Thymus (tissue), 14 donors: Measurements from ENCODE around the gene IGSF9B. TPM values are rescaled to one million over a fixed set of nuclear protein-coding genes. Genes with fewer than 3 reads are reported as not detected.
"Not testable (repeated sequence)": the region's sequence is repeated elsewhere in the genome, so short reads cannot be mapped to it uniquely, and the experiment has no call there.

Experiments used
- DNase-seq, 9 donors: peaks; one replicate each; pipeline ENCODE4 v3.0.0-alpha.2; 2013; ENCODE audit warnings: low spot score in 9 of 9, low read depth in 6 of 9, missing footprints in 1 of 9
- H3K27ac ChIP-seq, 2 donors: one replicate each; pipeline ENCODE4 v1.5.1; 2013; ENCODE audit warnings: control low read depth in 1 of 2, low read depth in 1 of 2, low read length in 1 of 2, mild to moderate bottlenecking in 1 of 2, moderate library complexity in 1 of 2
- H3K27me3 ChIP-seq, 2 donors: one replicate each; pipeline ENCODE4 v1.5.1; 2013; ENCODE audit warnings: low read length in 1 of 2; ENCODE audit not compliant: control insufficient read depth in 2 of 2, insufficient read depth in 1 of 2
- H3K36me3 ChIP-seq, 2 donors: one replicate each; pipeline ENCODE4 v1.5.1; 2013; ENCODE audit warnings: low read length in 1 of 2, mild to moderate bottlenecking in 1 of 2, moderate library complexity in 1 of 2; ENCODE audit not compliant: control insufficient read depth in 2 of 2, insufficient read depth in 2 of 2
- H3K4me1 ChIP-seq, 2 donors: one replicate each; pipeline ENCODE4 v1.5.1; 2013; ENCODE audit warnings: low read length in 2 of 2; ENCODE audit not compliant: control insufficient read depth in 2 of 2, insufficient read depth in 2 of 2
- H3K4me3 ChIP-seq, 2 donors: one replicate each; pipeline ENCODE4 v1.5.1; 2013; ENCODE audit warnings: low read length in 2 of 2, control low read depth in 1 of 2, mild to moderate bottlenecking in 1 of 2
- H3K9me3 ChIP-seq, 2 donors: one replicate each; pipeline ENCODE4 v1.5.1; 2013; ENCODE audit warnings: low read length in 1 of 2, mild to moderate bottlenecking in 1 of 2; ENCODE audit not compliant: control insufficient read depth in 2 of 2, insufficient read depth in 1 of 2
- WGBS: extraction: QIAGEN DNeasy Blood & Tissue Kit; methylation state at CpG from one replicate; pipeline ENCODE4 v1.1.7; 2013; 5-methylcytosine and 5-hydroxymethylcytosine counted together
- long read RNA-seq, 10 donors: transcript quantifications; one replicate each; lab custom pipeline, GENCODE V29; 2026
- polyA plus RNA-seq: library from polyadenylated mRNA; stranded (reverse); fragments of 200-250 nt; gene quantifications from one replicate; pipeline ENCODE4 v1.2.3, GENCODE V29; 2013
- total RNA-seq: library from RNA; stranded (reverse); fragments of 120-200 nt; gene quantifications from one replicate; pipeline ENCODE4 v1.2.4, GENCODE V29; 2013
- donor health status: healthy.

IGSF9B gene
- total RNA-seq: 1.8 TPM
- 1.6 TPM for polyA plus RNA-seq
- long read RNA-seq, donor 1, partial matches to known transcripts: 0 of 1 reads
- long read RNA-seq, donor 1, other reads (novel, unspliced or antisense): 0 of 1 reads
- long read RNA-seq, donor 2: 0 reads
- long read RNA-seq, donor 3, partial matches to known transcripts: 0 of 1 reads
- long read RNA-seq, donor 3, other reads (novel, unspliced or antisense): 0 of 1 reads
- long read RNA-seq, donor 4: 0 reads
- long read RNA-seq, donor 5, partial matches to known transcripts: 0 of 2 reads
- long read RNA-seq, donor 5, other reads (novel, unspliced or antisense): 0 of 2 reads
- long read RNA-seq, donor 6: 0 reads
- long read RNA-seq, donor 7, partial matches to known transcripts: 0 of 1 reads
- long read RNA-seq, donor 7, other reads (novel, unspliced or antisense): 0 of 1 reads
- long read RNA-seq, donor 8: 0 reads
- long read RNA-seq, donor 9: 0 reads
- long read RNA-seq, donor 10: 0 reads

DNA sequence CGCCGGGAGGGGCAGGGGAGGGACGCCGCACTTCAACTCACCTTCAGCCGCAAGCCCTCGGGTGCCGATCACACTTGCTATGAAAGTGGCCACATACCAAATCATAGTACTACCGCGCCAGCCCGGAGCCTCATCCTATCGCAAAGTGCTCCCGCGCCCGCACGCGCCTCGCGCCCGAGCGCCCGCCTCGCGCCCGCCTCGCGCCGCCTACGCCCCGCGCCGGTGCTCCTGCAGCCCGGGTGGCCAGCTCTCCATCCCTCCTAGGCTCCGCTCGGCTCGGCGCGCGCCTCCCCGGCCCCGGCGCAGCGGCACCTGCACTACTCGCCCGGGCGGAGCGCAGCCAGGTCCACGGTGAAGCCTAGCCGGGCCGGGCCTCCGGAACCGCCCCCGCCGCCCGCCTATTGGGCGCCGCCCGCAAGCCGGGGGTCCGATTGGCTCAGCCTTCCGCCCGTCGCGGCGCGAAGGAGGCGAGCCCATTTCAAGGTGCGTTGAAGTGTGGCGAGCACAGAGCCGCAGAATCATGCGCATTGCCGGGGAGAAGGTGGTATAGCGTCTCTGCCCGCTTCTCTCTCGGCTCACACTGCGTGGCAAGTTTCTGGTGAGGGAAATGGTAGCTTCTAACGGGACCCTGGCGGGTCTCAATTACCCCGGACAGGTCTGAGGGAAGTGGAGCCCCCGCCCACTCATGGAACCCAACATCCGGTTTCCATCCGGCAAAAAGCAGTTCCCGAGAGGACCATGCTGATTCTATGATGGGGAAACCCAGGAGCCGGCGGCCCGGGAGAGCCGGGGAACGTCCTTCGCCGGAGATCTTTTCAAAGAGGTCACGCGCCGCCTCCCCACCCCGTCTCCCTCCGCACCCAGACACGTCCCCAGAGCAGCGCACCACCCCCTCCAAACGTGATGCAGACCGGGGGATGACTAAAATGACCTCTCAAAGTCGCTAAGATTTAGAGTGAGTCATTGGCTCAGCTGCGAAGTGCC lies at the start of gene IGSF9B:
TSS of gene IGSF9B (minus strand) at position 319 of the 984 bp plus-strand sequence. CDS start at position 105, 214 bp downstream.
- no peaks in the 10 kb centered on the region for H3K36me3 ChIP-seq
- H3K4me3 ChIP-seq: peak within 1 kb of the TSS; percentile 59 to 67
- H3K4me1 ChIP-seq: peaks cover 8 to 18% of the 10 kb centered on the region in 2 donors
- peaks cover 48 to 79% of the 10 kb centered on the region in 2 donors for H3K27me3 ChIP-seq
- H3K27ac ChIP-seq: no peak within 1 kb of the TSS
- under 1% methylated on average over 100 of the region's 100 CpGs for WGBS
- H3K9me3 ChIP-seq: no peaks in the 10 kb centered on the region
- peak; percentile 56 to 94 (median 83) for DNase-seq

- Histone ChIP-seq H3K27ac (no peak overlapping the region), H3K27me3 (peaks cover 0 to 6% of the 10 kb centered on the region in 2 donors), H3K9me3 (no peaks in the 10 kb centered on the region), H3K36me3 (no peaks in the 10 kb centered on the region), H3K4me3 (no peak overlapping the region), H3K4me1 (no peaks in the 10 kb centered on the region)
- no peak for DNase-seq
- WGBS: 70% methylated on average over 10 of the region's 10 CpGs
Observed at GRCh38 chr11:134004496-134005172, 47.9 kb upstream of the IGSF9B start.

GRCh38 chr11:134003792-134004495 lies 47.2 kb upstream of the IGSF9B start:
- no peak overlapping the region for H3K27ac ChIP-seq
- H3K27me3 ChIP-seq: peaks cover 0 to 6% of the 10 kb centered on the region in 2 donors
- H3K4me1 ChIP-seq: no peaks in the 10 kb centered on the region
- no peak overlapping the region for H3K4me3 ChIP-seq
- WGBS: 83% methylated on average over 9 of the region's 9 CpGs
- H3K9me3 ChIP-seq: no peaks in the 10 kb centered on the region
- no peak for DNase-seq
- no peaks in the 10 kb centered on the region for H3K36me3 ChIP-seq

GRCh38 chr11:134002819-134003218 lies 46.1 kb upstream of the IGSF9B start:
- H3K27me3 ChIP-seq, H3K4me3 ChIP-seq, H3K36me3 ChIP-seq, H3K4me1 ChIP-seq, DNase-seq, H3K9me3 ChIP-seq, H3K27ac ChIP-seq: not testable (repeated sequence)
- WGBS: 97% methylated on average over 37 of the region's 37 CpGs

- H3K4me1 ChIP-seq, H3K9me3 ChIP-seq, DNase-seq, H3K27me3 ChIP-seq, H3K36me3 ChIP-seq, H3K27ac ChIP-seq, H3K4me3 ChIP-seq: not testable (repeated sequence)
- WGBS: 78% methylated on average over 10 of the region's 10 CpGs
Observed at GRCh38 chr11:134002338-134002737, 45.6 kb upstream of the IGSF9B start.

GRCh38 chr11:134001596-134001995 lies 44.8 kb upstream of the IGSF9B start:
- Histone ChIP-seq H3K27me3 (no peaks in the 10 kb centered on the region), H3K4me1 (no peaks in the 10 kb centered on the region), H3K36me3 (no peaks in the 10 kb centered on the region), H3K4me3 (no peak overlapping the region), H3K9me3 (no peaks in the 10 kb centered on the region), H3K27ac (no peak overlapping the region)
- 92% methylated on average over 6 of the region's 6 CpGs for WGBS
- no peak for DNase-seq

- Histone ChIP-seq H3K27me3 (no peaks in the 10 kb centered on the region), H3K36me3 (no peaks in the 10 kb centered on the region), H3K4me3 (no peak overlapping the region), H3K27ac (no peak overlapping the region), H3K9me3 (no peaks in the 10 kb centered on the region), H3K4me1 (no peaks in the 10 kb centered on the region)
- 87% methylated on average over 6 of the region's 6 CpGs for WGBS
- DNase-seq: no peak
Observed at GRCh38 chr11:134001088-134001487, 44.3 kb upstream of the IGSF9B start.

GRCh38 chr11:133999355-133999754 lies 42.6 kb upstream of the IGSF9B start:
- no peaks in the 10 kb centered on the region for H3K36me3 ChIP-seq
- H3K27ac ChIP-seq: no peak overlapping the region
- no peaks in the 10 kb centered on the region for H3K9me3 ChIP-seq
- 81% methylated on average over 11 of the region's 11 CpGs for WGBS
- H3K27me3 ChIP-seq: no peaks in the 10 kb centered on the region
- H3K4me1 ChIP-seq: no peaks in the 10 kb centered on the region
- no peak for DNase-seq
- no peak overlapping the region for H3K4me3 ChIP-seq
